Naive thymus-derived CD8-positive, alpha-beta T cell (primary cell): ENCODE measurements around the gene PTPRS. TPM values are rescaled to one million over a fixed set of nuclear protein-coding genes. Genes with fewer than 3 reads are reported as not detected.

ENCODE experiments used
- ATAC-seq, 2 donors: fragments of 150-1000 bp; cut with Tn5 transposase in 1 of 2; sonication (Bioruptor Pico), chemical (Tn5 transposase) in 1 of 2; 1 replicate in 1 of 2; 2 replicates in 1 of 2; pipeline ENCODE4 v1.10.0; 2021; ENCODE audit warnings: mild to moderate bottlenecking in 2 of 2, moderate library complexity in 2 of 2
- POLR2A ChIA-PET: fragments of 350-600 bp; sonication (Branson Sonifier 250); formaldehyde crosslinking; loops from one replicate; lab custom pipeline; 2021; ENCODE audit warnings: antibody characterized with exemption; lab: Charles Lee
- DNase-seq, 10 donors: peaks; one replicate each; pipeline versions ENCODE4 v3.0.0 to v3.0.0-alpha.2; 2020 to 2022
- H3K27ac Mint-ChIP-seq, 10 donors: one replicate each; pipeline ENCODE4 v1.8.0; 2020 to 2022; ENCODE audit warnings: mild to moderate bottlenecking in 10 of 10, mixed read lengths in 10 of 10, moderate library complexity in 4 of 10, inconsistent platforms in 1 of 10
- H3K27me3 Mint-ChIP-seq, 5 donors: one replicate each; pipeline ENCODE4 v1.8.0; 2021 to 2022; ENCODE audit warnings: mixed read lengths in 5 of 5
- H3K36me3 Mint-ChIP-seq, 3 donors: one replicate each; pipeline ENCODE4 v1.8.0; 2020 to 2022; ENCODE audit warnings: mixed read lengths in 3 of 3, mild to moderate bottlenecking in 2 of 3, inconsistent platforms in 1 of 3
- H3K4me1 Mint-ChIP-seq, 4 donors: one replicate each; pipeline ENCODE4 v1.8.0; 2021 to 2022; ENCODE audit warnings: mixed read lengths in 4 of 4
- H3K4me3 Mint-ChIP-seq, 10 donors: one replicate each; pipeline ENCODE4 v1.8.0; 2020 to 2022; ENCODE audit warnings: mild to moderate bottlenecking in 10 of 10, mixed read lengths in 10 of 10, moderate library complexity in 6 of 10, inconsistent platforms in 1 of 10
- H3K9me3 Mint-ChIP-seq, 9 donors: one replicate each; pipeline ENCODE4 v1.8.0; 2020 to 2022; ENCODE audit warnings: mixed read lengths in 9 of 9, mild to moderate bottlenecking in 3 of 9, inconsistent platforms in 1 of 9, moderate library complexity in 1 of 9
- polyA plus RNA-seq, 3 donors: library from polyadenylated mRNA; unstranded; fragments of 300-500 nt; fragmentation: Illumina TruSeq; gene quantifications; one replicate each; pipeline ENCODE4 v1.2.3, GENCODE V29; 2021
- total RNA-seq, 8 experiments: library from RNA in 2 of 8; stranded (reverse) in 2 of 8; gene quantifications; one replicate each; pipeline ENCODE4 v1.2.3 and lab custom pipeline; 2021 to 2026

Gene PTPRS
- total and polyA plus RNA-seq, 5 experiments from 2014 or later, result 0.10 to 11.6 (median 1.5) TPM

DNA sequence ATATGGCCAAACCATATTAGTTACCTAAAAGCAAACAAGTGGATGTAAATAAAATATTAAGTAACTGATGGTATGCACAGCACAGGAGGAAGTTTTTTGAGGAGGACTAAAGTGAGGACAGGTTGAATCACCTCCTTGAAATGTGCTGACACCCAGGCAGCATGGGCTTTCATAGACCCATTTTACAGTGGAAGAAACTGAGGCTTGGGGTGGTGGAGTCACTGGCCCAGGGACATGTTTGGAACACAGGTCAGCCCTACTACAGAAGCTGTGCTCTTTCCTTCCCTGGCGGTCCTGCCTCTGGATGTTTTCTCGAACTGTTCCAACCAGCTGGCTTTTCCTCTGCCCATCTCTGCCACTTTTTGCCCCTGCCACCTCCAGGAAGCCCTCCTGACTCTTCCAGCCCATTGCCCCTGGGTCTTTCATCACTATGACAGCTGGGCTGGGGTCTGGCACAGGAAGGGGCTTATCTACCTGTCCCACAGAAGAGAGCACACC is 11.2 kb upstream of the PTPRS start:
- H3K4me3 Mint-ChIP-seq, result no peak overlapping the region
- H3K4me1 Mint-ChIP-seq, result no peaks in the 10 kb centered on the region
- no peak overlapping the region for H3K27ac Mint-ChIP-seq
- H3K9me3 Mint-ChIP-seq, result peaks cover 0 to 13% (median 5%) of the 10 kb centered on the region in 9 donors
- H3K27me3 Mint-ChIP-seq, result peaks cover 8 to 44% (median 35%) of the 10 kb centered on the region in 5 donors
- DNase-seq (no peak), ATAC-seq (no peak)
- peaks cover 0 to 17% (median 0%) of the 10 kb centered on the region in 3 donors for H3K36me3 Mint-ChIP-seq
- POLR2A ChIA-PET, result interaction anchor here (0.6 kb wide), 1 partner anchor 12 kb away, joined by 3 read pairs; no protein-coding TSS in a partner anchor

DNA sequence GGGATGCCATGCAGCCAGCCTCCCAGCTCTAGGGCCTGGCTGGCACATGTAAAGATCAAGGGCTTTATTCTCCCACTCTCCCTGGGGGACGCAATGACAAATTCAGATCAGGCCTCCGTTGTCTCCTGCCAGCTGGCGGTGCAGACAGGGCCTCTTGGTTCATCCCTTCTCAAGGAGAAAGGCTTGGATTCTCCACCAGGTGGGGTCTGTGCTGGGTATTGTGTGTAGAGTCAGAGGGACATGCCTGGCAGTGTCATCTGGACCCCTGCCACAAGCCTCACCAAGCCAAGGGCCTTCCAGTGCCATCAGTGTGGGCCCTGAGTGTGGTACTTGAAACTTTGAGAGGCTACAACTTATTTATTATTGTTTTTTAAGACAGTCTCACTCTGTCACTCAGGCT is 8.4 kb upstream of the PTPRS start:
- ATAC-seq, result no peak
- peaks cover 0 to 11% (median 0%) of the 10 kb centered on the region in 3 donors for H3K36me3 Mint-ChIP-seq
- no peak overlapping the region for H3K4me3 Mint-ChIP-seq
- peaks cover 0 to 2% (median 0%) of the 10 kb centered on the region in 4 donors for H3K4me1 Mint-ChIP-seq
- peaks cover 0 to 15% (median 5%) of the 10 kb centered on the region in 9 donors for H3K9me3 Mint-ChIP-seq
- DNase-seq, result no peak
- POLR2A ChIA-PET, result no interaction called here
- no peak overlapping the region for H3K27ac Mint-ChIP-seq
- H3K27me3 Mint-ChIP-seq, result peaks cover 0 to 22% (median 14%) of the 10 kb centered on the region in 5 donors

DNA sequence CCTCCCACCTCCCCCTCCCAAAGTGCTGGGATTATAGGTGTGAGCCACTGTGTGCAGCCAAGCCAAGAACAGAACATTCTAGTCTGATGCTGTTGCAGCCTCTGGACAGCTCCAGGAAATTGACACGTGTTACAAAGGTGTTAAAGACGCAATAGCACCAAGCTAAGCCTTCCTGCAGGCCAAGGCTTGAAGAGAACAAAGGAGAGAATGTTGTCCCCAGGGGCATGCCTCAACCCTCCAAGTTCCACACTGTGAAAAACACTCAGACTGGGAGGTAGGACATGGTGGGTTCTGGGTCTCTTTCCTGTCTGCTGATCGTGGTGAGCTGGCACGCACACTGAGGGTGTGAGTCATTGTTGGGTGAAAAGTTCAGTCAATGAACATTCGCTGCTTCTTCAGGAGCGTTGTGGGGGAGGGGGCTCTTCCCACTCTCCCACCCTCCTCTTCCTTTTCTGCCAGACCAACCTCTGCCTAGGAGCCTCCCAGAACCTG is 5.3 kb upstream of the PTPRS start:
- peaks cover 0 to 15% (median 5%) of the 10 kb centered on the region in 9 donors for H3K9me3 Mint-ChIP-seq
- DNase-seq (no peak), ATAC-seq (peak in 1 of 2 donors; percentile 38)
- peaks cover 0 to 7% (median 5%) of the 10 kb centered on the region in 4 donors for H3K4me1 Mint-ChIP-seq
- H3K27ac Mint-ChIP-seq, result no peak overlapping the region
- H3K27me3 Mint-ChIP-seq, result peaks cover 8 to 16% (median 14%) of the 10 kb centered on the region in 5 donors
- peaks cover 0 to 11% (median 3%) of the 10 kb centered on the region in 3 donors for H3K36me3 Mint-ChIP-seq
- H3K4me3 Mint-ChIP-seq, result no peak overlapping the region
- POLR2A ChIA-PET, result no interaction called here

DNA sequence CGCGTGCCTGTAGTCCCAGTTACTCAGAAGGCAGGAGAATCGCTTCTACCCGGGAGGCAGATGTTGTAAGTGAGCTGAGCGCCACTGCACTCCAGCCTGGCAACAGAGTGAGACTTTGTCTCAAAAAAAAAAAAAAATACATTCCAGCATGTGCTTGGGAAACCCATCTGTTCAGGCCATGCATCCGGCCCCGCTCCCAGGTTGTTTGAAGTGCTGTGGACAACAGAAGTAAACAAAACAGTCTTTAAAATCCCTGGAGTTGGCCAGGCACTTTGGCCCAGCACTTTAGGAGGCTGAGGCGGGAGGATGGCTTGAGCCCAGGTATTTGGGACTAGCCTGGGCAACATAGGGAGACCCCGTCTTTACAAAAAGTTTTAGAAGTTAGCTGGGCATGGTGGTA is 3.2 kb upstream of the PTPRS start:
- peak overlapping the region in 1 of 10 donors; percentile 88 for H3K27ac Mint-ChIP-seq
- POLR2A ChIA-PET, result no interaction called here

DNA sequence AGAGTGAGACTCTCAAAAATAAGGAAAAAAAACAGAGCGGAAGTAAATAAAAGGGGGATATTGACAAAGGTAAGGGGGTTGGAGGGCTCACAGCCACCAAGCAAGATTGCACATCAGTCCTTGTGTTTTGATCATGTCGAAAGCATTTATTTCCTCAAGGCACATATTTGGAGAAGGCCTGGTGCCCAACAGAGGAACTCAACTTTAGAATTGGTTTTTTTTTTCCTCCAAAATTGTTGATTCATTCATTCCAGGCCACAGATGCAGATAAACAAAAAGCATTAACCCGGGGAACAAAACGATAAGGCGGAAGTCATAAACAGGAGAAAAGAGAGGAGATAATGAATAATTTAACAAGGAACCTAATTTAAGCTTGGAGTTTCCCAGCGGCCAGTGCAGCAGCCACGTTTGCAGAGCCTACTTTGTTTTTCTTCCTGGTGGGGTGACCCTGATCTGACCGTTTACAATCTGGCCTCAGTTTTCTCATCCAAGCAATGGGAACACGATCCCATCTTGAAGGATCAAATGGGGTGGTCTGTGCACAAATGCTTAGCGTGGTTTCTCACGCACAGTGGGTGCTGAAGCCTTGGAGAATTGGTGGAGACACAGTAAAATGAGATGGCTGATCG is 2.1 kb upstream of the PTPRS start:
- DNase-seq (no peak), ATAC-seq (no peak)
- H3K27me3 Mint-ChIP-seq, result peaks cover 20 to 27% (median 21%) of the 10 kb centered on the region in 5 donors
- H3K4me3 Mint-ChIP-seq, result peak overlapping the region in 1 of 10 donors; percentile 5
- peaks cover 0 to 9% (median 5%) of the 10 kb centered on the region in 3 donors for H3K36me3 Mint-ChIP-seq
- H3K4me1 Mint-ChIP-seq, result peaks cover 12 to 16% (median 13%) of the 10 kb centered on the region in 4 donors
- no peak overlapping the region for H3K27ac Mint-ChIP-seq
- peaks cover 0 to 11% (median 5%) of the 10 kb centered on the region in 9 donors for H3K9me3 Mint-ChIP-seq
- POLR2A ChIA-PET, result no interaction called here

More for the DNA sequence above, 3.2 kb upstream of the PTPRS start:
- H3K36me3 Mint-ChIP-seq, result peaks cover 0 to 11% (median 5%) of the 10 kb centered on the region in 3 donors
- peaks cover 6 to 12% (median 11%) of the 10 kb centered on the region in 4 donors for H3K4me1 Mint-ChIP-seq
- H3K4me3 Mint-ChIP-seq, result no peak overlapping the region
- ATAC-seq (no peak), DNase-seq (no peak)
- peaks cover 0 to 15% (median 5%) of the 10 kb centered on the region in 9 donors for H3K9me3 Mint-ChIP-seq
- H3K27me3 Mint-ChIP-seq, result peaks cover 16 to 21% (median 18%) of the 10 kb centered on the region in 5 donors

DNA sequence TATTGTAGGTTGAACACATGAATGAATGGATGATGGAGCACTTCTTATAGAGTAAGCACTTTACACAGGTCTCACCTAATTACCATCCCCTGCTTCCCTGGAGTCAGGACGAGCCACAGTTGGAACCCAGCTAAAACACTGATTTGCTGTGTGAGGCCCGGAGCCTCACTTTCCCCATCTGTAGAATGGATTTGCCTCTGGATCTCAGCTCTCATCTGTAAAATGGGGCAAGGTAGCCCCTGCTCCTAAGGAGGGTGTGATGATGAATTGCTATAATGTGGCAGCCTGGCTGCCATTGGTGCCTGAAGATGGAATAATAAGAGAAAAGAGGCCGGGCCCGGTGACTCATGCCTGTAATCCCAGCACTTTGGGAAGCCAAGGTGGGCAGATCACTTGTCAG is 1.4 kb upstream of the PTPRS start:
- POLR2A ChIA-PET, result no interaction called here
- Mint-ChIP-seq H3K27ac (peak overlapping the region in 1 of 10 donors; percentile 80), H3K4me1 (peaks cover 12 to 18% (median 17%) of the 10 kb centered on the region in 4 donors), H3K36me3 (peaks cover 0 to 5% (median 3%) of the 10 kb centered on the region in 3 donors), H3K27me3 (peaks cover 25 to 34% (median 29%) of the 10 kb centered on the region in 5 donors), H3K4me3 (peak overlapping the region; percentile 63 to 77 (median 70)), H3K9me3 (peaks cover 0 to 6% (median 2%) of the 10 kb centered on the region in 9 donors)
- no peak for DNase-seq
- no peak for ATAC-seq

DNA sequence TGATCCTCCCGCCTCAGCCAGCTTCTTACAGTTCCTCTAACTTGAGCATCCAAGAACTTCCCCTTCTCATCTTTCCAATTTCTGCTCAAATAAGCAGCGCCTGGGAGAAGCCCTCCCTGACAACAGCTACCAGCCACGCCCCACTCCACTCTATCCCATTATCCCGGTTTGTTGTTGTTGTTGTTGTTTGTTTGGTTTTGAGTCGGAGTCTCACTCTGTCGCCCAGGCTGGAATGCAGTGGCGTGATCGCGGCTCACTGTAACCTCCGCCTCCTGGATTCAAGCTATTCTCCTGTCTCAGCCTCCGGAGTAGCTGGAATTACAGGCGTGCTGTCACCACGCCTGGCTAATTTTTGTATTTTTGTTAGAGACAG is 822 bp upstream of the PTPRS start:
- Mint-ChIP-seq H3K27me3 (peaks cover 26 to 35% (median 28%) of the 10 kb centered on the region in 5 donors), H3K9me3 (peaks cover 0 to 3% (median 0%) of the 10 kb centered on the region in 9 donors), H3K27ac (peak overlapping the region in 2 of 10 donors; percentile 80 to 87), H3K4me1 (peaks cover 10 to 19% (median 18%) of the 10 kb centered on the region in 4 donors), H3K36me3 (peaks cover 0 to 5% (median 0%) of the 10 kb centered on the region in 3 donors), H3K4me3 (peak overlapping the region; percentile 63 to 77 (median 70))
- DNase-seq (no peak), ATAC-seq (no peak)
- POLR2A ChIA-PET, result no interaction called here

DNA sequence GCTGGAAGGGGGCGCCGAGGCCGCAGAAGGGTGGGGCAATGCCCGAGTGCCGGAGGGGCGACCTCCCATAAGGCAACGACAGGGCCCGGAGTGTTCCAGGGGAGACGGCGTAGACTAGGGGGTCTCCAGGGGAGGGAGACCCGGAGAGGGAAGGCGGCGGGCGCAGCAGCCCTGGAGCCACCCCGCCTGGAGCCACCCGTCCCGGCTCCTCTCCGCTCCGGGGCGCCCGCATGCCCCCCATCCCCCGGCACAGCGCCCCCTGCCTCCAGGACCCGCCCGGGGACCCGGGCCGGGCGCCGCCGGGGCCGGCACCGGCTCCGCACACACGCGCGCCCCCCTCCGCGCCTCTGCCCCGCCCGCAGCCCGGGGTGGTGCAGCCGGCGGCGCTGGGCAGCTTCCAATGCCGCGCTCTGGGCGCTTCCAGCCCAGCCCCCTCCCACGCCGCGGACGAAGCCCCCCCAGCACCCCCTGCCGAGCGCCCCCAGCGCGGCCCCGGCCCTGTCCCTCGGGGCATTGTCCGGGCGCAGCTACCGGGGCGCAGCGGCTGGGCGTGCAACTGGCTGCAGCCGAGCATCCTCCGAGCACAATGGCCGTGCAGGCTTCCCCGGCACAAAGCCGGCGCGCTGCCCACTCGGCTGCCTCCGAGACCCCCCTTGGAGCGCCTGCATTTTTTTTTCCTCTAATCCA is 519 bp downstream of the PTPRS start:
- H3K27ac Mint-ChIP-seq, result peak overlapping the region in 2 of 10 donors; percentile 21 to 55
- peaks cover 0 to 5% (median 0%) of the 10 kb centered on the region in 3 donors for H3K36me3 Mint-ChIP-seq
- ATAC-seq (peak; percentile 39 to 48), DNase-seq (peak in 6 of 10 donors; percentile 11 to 34 (median 21))
- peaks cover 34 to 45% (median 41%) of the 10 kb centered on the region in 5 donors for H3K27me3 Mint-ChIP-seq
- H3K4me1 Mint-ChIP-seq, result peaks cover 18 to 31% (median 29%) of the 10 kb centered on the region in 4 donors
- peaks cover 0 to 3% (median 0%) of the 10 kb centered on the region in 9 donors for H3K9me3 Mint-ChIP-seq
- peak overlapping the region; percentile 63 to 81 (median 72) for H3K4me3 Mint-ChIP-seq
- POLR2A ChIA-PET, result interaction anchor here (0.6 to 0.7 kb wide), 2 partner anchors 11 to 506 kb away, joined by 3 to 6 read pairs; no protein-coding TSS in a partner anchor

DNA sequence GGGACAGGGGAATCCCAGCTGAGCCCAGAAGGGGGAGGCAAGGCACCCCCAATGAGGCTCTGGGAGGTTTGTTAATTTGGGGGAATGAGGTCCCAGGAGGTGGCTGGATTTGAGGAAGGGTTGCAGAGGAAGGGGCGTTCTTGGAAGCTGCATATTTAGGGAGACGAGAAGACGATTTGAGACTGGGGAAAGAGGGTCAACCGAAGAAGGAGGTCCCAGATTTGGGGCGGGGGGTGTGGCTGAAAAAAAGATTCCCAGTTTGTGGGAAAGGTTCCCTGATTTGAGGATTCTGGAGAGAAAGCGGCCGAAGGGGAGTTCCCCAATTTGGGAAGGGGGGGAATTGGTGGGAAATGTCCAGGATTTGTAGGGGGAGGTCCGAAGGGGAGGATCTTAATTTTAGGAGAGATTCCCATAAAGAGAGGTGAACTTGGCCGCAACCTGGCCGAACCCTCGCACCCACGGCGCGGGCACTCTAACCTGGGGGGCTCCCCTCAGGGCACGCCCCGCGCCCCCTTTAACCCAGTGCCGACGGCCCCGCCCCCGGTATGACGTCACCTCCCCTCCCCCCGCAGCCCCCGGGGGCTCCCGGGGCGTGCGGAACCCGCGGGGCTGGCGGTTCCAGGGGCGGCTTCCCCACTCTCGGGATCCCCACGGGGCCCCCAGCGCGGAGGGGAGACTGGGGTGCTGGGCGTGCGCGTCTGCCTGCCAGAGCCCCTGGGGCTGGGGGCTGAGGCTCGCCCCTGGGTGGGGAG is 1.2 kb downstream of the PTPRS start:
- H3K27ac Mint-ChIP-seq, result peak overlapping the region in 7 of 10 donors; percentile 5 to 94 (median 62)
- H3K27me3 Mint-ChIP-seq, result peaks cover 33 to 52% (median 47%) of the 10 kb centered on the region in 5 donors
- POLR2A ChIA-PET, result no interaction called here
- H3K36me3 Mint-ChIP-seq, result peaks cover 0 to 5% (median 0%) of the 10 kb centered on the region in 3 donors
- DNase-seq (peak in 5 of 10 donors; percentile 9 to 65 (median 19)), ATAC-seq (no peak)
- peak overlapping the region; percentile 68 to 94 (median 81) for H3K4me3 Mint-ChIP-seq
- H3K9me3 Mint-ChIP-seq, result peaks cover 0 to under 1% (median 0%) of the 10 kb centered on the region in 9 donors
- peaks cover 20 to 33% (median 30%) of the 10 kb centered on the region in 4 donors for H3K4me1 Mint-ChIP-seq

DNA sequence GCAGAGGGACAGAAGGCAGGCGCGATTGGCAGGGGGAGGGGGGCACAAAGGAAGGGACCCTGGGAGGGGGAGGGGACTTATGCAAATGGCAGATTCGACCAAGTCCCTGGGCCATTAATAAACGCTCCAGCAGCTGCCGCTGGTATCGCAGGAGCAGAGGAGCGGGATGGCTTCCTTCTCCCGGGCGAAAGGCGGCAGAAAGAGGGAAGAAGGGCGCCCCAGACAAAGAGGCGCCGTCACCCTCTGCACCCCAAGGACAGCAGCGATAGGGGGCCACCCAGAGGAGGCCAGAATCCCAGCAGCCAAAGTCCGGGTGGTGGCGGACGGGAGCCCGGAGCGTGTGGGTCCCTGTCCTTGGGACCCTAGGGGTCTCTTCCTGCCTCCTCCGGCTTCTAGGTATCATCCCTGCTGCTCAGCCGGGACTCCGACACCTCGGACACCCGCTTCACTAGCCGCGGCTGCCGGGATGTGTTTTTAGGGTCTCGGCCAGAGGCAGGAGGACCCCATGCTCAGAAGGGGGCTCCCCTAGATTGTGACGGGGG is 1.9 kb downstream of the PTPRS start:
- H3K36me3 Mint-ChIP-seq, result peaks cover 0 to 5% (median 0%) of the 10 kb centered on the region in 3 donors
- H3K27me3 Mint-ChIP-seq, result peaks cover 34 to 59% (median 50%) of the 10 kb centered on the region in 5 donors
- H3K27ac Mint-ChIP-seq, result peak overlapping the region in 6 of 10 donors; percentile 5 to 94 (median 60)
- no peak for ATAC-seq
- peak overlapping the region; percentile 68 to 94 (median 81) for H3K4me3 Mint-ChIP-seq
- no peaks in the 10 kb centered on the region for H3K9me3 Mint-ChIP-seq
- POLR2A ChIA-PET, result no interaction called here
- DNase-seq, result no peak
- peaks cover 20 to 33% (median 30%) of the 10 kb centered on the region in 4 donors for H3K4me1 Mint-ChIP-seq
